NCI-H82 treated with DMSO at 0.1 percent for 48 hours (cell line): Measurements from ENCODE around the gene NBR1.
"Not testable (repeated sequence)": the region's sequence is repeated elsewhere in the genome, so short reads cannot be mapped to it uniquely, and the experiment has no call there.

Experiments used
- DNase-seq: peaks from one replicate; lab custom pipeline; 2025; ENCODE audit not compliant: unreplicated experiment; lab: John Stamatoyannopoulos, UW

NBR1 gene

DNA sequence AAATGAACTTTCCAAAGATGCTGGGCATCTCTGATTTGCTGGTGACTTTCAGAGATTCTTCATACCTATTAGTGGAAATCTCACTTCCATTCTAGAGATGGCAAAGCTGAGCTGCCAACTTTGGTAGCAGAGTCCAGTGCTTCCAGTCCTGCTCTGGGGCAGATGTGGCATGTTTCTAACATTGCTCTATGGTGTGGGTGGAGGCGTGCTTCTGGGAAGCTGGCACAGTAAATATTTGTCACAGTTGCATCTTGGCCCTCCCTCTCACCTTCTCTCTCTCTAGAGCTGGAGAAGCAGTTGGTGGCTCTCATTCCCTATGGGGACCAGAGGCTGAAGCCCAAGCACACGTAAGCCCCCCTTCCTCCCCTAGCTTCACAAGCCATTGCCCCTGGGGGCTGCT lies 42.5 kb downstream of the NBR1 start:
- DNase-seq, result no peak

DNA sequence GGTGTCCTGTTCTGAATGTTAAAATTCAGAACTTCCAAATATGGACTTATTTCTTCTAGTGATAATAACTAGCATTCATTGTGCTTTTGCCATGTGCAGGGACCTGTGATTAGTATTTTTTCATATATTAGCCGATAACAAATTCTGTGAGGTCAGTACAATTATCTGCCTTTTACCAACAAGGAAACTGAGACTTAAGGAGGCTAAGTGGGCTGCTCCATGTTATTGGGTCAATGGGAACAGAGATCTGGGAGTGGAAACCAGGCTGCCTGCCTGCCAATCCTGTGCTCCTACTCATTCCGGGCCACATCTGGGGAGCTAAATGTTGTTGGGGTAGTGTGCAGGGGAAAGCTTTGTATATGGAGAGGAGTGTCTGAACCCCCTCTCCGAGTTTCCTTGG lies 44.3 kb downstream of the NBR1 start:
- DNase-seq, result no peak

DNA sequence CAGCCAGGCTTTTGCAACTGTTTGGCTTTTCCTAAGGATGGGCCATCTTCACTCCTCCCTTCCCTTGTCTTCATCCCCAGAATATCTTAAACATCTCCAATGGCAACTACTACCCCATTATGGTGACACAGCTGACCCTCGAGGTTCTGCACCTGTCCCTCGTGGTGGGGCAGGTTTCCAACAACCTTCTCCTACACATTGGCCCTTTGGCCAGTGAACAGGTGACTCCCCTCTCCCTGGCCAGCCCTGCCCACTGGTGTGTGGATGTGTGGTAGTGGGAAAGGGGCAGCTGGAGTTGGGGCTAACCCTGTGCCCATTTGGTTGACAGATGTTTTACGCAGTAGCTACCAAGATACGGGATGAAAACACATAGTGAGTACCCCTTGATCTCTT lies 45.4 kb downstream of the NBR1 start:
- no peak for DNase-seq

DNA sequence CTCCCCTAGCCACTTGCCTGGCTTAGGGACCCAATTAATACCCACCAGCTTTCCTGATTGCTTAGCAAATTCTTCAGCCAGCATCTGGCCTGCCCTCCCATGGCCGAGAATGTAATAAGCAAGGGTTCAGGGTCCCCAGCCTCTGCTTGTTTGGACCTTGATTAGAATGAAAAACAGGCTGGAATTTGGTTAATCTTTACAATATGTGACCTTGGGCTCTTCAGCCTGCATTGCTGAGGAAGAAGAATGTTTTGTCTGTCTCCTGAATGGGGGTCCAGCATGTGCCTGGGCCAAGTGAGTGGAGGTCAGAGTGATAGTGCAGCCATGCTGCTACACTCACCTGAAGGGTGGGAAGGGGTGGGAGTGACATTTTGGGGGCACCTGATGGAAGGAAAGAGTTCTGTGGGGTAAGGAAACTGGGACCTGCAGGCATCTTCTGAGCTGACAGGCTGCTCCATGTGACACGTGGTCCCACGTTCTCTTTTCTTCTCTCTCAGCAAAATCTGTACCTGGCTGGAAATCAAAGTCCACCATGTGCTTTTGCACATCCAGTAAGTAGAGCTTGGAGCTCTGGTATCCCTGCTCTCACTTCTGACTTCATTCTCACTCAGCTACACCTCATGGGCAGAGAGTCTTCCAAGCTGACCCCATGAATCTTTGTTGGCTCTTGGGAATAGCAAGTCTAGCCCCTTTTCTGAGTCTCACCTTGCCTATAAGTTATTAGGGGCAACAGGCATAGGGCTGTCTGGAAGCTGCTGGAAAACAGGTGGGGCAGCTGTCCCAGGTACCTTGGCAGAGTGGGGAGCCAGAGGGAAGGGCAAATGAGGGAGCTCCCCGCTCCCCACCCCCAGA lies 46.0 kb downstream of the NBR1 start:
- DNase-seq, result no peak

DNA sequence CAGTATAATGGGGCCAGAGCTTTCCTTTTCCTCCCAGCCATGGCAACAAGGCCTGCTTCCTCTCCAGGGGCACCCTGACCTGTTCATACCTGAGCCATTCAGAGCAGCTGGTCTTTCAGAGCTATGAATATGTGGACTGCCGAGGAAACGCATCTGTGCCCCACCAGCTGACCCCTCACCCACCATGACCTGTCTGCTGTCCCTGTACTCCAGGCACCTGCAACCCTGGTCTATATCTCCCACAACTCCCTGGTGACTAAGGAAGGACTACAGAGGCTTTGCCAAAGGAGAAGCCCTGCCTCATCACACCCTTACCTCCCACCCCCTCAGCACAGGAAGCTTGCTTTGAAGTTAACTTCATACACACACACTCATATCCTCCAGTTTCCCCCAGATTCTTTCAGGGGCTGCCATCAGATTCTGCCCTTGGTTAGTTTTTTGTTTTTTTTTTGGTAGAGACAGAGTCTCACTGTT lies 46.6 kb downstream of the NBR1 start:
- DNase-seq, result no peak

GRCh38 chr17:43219001-43219400 lies 48.0 kb downstream of the NBR1 start:
- DNase-seq, result no peak

GRCh38 chr17:43219746-43220380 lies 48.8 kb downstream of the NBR1 start:
- no peak for DNase-seq

DNA sequence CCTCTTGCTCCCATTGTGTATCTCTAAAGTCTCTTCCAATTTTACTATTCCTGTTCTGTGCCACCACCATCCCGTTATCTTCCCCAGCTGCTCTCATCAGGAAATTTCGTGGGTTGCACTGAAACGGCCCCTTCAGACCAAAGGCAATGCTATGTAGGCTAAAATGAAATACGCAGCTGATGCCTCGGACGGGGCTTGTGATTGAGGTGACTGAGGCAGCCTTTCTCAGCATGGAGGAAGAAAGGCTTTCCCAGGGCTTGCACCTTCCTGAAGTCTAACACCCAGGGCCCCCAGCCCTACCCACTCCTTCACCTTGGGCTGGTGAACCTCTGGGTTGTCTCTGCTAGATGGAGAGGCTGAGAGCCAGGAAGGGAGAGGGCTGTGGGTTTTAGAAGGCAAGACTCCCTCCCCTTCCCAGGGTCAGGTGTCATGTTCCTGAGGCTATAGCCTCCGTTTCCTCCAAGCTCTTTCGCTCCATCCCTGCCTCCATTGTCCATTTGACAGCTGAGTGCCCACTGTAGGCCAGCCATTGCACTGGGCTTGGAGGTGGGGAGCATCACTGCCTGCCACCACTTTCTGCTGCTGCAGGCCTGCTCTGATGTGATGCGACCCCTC lies 49.6 kb downstream of the NBR1 start:
- DNase-seq, result no peak

GRCh38 chr17:43224146-43224705 lies 53.2 kb downstream of the NBR1 start:
- DNase-seq, result no peak

GRCh38 chr17:43226393-43226792 lies 55.4 kb downstream of the NBR1 start:
- DNase-seq, result no peak

GRCh38 chr17:43228020-43228782 lies 57.2 kb downstream of the NBR1 start, which contains the start of gene CCDC200:
TSS of gene CCDC200 (minus strand) at chr17:43228623. CDS start at chr17:43228554, 69 bp downstream.
- not testable (repeated sequence) for DNase-seq

GRCh38 chr17:43231205-43232020 lies 60.4 kb downstream of the NBR1 start:
- DNase-seq, result not testable (repeated sequence)

GRCh38 chr17:43232021-43232699 lies 61.1 kb downstream of the NBR1 start:
- not testable (repeated sequence) for DNase-seq

DNA sequence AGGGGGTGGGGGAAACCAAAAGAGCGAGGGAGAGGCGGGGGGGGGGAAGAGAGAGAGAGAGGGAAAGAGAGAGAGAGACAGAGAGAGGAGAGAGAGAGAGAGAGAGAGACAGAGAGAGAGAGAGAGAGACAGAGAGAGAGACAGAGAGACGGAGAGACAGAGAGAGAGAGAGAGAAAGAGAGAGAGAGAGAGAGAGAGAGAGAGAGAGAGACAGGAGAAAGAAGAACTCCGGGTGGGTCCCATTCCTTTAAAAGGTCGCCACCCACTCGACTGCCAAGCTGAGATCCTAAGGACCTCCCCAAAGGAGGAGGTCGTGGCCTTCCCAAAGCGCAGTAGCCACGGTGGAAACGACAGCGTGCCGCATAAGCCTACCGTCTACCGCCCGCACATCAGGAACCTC lies 62.2 kb downstream of the NBR1 start:
- DNase-seq, result not testable (repeated sequence)

GRCh38 chr17:43233877-43234276 lies 62.9 kb downstream of the NBR1 start, which contains the start of gene RNU2-1:
TSS of gene RNU2-1 (minus strand) at chr17:43233977.
- DNase-seq, result not testable (repeated sequence)

- DNase-seq, result not testable (repeated sequence)
Measured at GRCh38 chr17:43239597-43239996, 68.6 kb downstream of the NBR1 start.

DNA sequence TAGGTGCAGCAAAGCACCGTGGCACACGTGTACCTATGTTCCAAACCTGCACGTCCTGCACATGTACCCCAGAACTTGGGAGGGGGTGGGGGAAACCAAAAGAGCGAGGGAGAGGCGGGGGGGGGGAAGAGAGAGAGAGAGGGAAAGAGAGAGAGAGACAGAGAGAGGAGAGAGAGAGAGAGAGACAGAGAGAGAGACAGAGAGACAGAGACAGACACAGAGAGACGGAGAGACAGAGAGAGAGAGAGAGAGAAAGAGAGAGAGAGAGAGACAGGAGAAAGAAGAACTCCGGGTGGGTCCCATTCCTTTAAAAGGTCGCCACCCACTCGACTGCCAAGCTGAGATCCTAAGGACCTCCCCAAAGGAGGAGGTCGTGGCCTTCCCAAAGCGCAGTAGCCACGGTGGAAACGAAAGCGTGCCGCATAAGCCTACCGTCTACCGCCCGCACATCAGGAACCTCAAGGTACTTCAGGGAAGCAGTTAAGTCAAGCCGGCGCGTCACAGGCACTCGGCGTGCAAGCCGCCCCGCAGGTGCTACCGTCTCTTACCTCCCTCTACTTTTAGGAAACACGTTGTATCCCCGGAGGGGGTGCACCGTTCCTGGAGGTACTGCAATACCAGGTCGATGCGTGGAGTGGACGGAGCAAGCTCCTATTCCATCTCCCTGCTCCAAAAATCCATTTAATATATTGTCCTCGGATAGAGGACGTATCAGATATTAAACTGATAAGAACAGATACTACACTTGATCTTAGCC lies 69.8 kb downstream of the NBR1 start:
- DNase-seq, result not testable (repeated sequence)

- DNase-seq, result not testable (repeated sequence)
Measured at GRCh38 chr17:43246456-43246855, 75.4 kb downstream of the NBR1 start.
